GM18873 (cell line): ENCODE measurements around the gene ASB2.

Experiments
- ATAC-seq: cut with Tn5 transposase; IDR thresholded peaks from one replicate; pipeline ENCODE4 v1.9.1; 2021; ENCODE audit warnings: mild to moderate bottlenecking, moderate library complexity, moderate number of reproducible peaks; ENCODE audit not compliant: unreplicated experiment, low FRiP score

ASB2 gene

DNA sequence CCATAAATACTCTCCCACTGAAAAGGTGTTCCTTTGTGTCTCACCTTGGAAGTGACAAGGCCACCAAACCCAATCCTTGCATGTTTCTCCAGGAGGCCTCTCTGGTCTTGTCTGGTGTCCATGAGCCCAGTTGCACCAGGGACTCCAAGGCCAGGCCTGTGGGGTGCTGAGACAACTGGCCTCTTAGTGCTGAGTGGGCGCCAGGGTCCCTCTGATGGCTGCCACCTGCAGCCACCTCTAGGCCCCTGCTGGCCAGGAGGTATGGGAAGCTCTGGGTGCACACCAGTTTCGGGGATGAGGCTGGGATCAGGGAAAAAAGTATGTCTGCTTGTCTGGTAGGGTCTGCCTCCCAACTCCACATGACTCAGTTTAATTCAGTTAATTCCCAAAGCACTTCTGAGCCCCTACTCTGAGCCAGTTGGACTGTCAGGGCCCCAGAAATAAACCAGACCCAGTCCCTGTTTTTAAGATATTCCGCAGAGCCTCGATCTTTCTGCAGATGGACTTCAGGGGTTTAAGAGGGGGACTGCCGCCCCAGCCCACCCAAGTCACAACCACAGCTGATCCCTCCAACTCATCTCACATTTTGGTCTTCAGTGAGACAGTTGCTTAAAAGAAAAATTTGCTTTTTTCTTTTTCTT is 64.3 kb downstream of the ASB2 start:
- no peak for ATAC-seq

GRCh38 chr14:93909429-93910128 is 66.8 kb downstream of the ASB2 start:
- ATAC-seq = no peak

- ATAC-seq = no peak
Observed at GRCh38 chr14:93906341-93907329, 69.7 kb downstream of the ASB2 start.

GRCh38 chr14:93905623-93906022 is 70.7 kb downstream of the ASB2 start:
- no peak for ATAC-seq

GRCh38 chr14:93903342-93904184 is 72.8 kb downstream of the ASB2 start:
- no peak for ATAC-seq

DNA sequence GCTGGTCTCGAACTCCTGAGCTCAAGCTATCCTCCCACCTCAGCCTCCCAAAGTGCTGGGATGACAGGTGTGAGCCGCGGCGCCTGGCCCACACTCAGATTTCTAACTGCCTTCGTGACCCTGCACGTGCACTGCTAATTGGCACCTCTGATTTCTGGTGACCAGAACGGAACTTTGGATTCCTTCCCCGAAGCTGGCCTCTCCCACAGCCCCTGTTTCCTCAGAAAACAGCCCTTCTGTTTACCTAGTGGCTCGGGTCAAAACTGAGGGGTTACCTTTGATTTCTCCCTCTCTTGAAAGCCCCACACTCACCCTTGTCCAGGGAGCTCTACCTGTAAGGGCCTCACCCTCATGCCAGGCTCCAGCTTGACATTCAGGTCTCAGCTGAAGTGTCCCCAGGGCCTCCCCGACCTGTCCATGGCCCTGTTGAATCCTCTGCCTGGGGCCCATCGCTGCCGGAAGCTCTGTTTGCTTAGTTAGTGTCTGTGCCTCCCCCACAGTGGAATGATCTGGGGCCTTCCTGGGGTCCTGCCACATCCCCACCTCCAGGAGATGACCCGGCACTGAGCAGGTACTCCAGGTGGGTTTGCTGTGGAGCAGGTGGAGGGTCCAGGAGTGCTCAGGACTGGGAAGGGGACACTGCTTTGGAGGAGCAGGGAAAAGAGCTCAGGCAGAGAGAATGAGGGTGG is 73.6 kb downstream of the ASB2 start:
- no peak for ATAC-seq

DNA sequence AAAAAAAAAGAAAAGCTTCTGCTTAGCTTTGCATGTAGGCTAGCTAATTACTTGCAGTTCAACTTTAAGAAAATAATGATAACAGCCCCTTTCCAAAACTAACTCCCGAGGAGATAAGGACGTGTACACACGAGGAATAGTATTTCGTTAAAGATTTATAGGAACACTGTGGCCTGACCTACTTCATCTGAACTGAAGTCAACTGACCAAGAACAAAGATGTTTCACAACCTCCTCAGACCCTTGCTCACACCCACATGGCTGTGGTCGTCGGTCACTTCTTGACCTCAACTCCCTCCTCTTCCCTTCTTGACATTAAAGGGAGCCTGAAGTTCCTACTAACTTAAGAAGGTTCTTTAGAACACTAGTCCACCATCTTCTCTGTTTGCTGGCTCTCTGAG is 74.6 kb downstream of the ASB2 start:
- no peak for ATAC-seq

GRCh38 chr14:93898731-93899130 is 77.6 kb downstream of the ASB2 start:
- ATAC-seq = no peak

DNA sequence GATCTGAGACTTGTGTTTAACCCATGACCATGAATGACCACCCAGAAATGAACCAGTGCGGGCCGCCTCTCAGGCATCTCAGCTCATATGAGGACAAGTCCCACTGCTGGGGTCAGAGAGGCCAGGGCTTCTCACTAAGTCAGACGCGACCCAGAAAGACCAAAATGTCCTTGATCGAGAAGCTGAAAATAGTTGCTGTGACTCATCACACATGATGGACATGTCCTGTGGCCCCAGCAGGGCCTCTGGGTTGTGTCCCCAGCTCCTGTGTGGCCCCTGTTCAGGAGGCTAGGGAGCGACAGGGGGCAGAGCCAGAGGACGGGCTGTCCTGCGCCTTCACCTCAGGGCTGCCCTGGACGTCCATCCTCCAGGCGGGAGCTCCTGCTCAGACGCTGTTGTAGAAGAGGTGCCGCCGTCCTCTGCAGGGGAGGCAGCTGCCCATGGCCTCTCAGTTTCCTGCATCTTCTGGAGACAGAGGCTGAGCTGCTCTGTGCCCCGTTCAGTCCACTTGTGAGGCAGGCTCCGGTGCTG is 78.2 kb downstream of the ASB2 start:
- no peak for ATAC-seq

- ATAC-seq = no peak
Observed at GRCh38 chr14:93897476-93897845, 78.9 kb downstream of the ASB2 start.

GRCh38 chr14:93895023-93895604 is 81.3 kb downstream of the ASB2 start:
- ATAC-seq = no peak

- ATAC-seq = no peak
Observed at GRCh38 chr14:93893661-93894261, 82.6 kb downstream of the ASB2 start.

- ATAC-seq = no peak
Observed at GRCh38 chr14:93892923-93893558, 83.3 kb downstream of the ASB2 start.

DNA sequence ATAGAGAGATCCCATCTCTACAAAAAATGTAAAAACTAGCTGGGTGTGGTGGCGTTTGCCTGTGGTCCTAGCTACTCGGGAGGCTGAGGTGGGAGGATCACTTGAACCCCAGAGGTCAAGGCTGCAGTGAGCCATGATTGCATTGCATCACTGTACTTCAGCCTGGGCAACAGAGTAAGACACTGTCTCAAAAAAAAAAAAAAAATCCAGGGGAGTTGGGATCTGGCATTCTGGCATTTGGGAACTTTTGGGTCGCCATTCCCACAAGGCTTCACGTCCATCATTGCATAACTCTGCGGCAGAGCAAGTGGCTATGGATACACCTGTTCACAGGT is 83.9 kb downstream of the ASB2 start:
- no peak for ATAC-seq

GRCh38 chr14:93891756-93892504 is 84.4 kb downstream of the ASB2 start:
- ATAC-seq = no peak

DNA sequence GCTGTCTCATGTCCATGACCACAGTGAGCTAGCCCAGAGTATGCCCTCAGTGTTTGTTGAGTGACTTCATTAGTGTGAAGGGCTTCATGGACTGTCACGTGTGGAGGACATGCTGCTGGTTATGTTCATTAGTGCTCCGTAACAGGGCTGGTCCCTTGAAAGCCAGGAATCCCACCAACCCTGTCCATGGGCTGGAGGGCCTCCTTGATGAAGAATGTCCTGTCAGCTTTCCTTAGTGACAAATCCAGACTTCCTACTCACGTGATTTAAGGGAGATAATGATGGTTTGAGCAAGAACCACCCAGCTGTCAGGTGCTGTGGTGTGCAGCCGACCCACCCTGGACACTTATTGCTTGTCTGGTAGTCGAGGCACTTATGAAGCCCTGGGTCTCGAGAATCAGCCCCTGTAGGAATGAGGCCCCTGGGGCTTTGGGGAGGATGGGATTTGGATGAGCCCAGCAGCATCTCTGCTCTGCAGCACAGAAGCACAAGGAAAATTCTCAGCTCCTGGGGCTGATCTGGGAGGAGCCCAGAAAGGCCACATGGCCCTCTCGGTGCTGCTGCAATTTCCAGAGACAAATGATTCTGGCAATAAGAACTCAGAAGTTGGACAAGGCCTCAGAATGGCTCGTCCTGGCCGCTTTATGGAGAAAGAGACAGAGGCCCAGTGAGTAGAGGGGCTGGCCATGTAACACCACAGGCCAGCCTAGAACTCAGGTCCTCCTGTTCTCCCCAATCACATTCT is 86.5 kb downstream of the ASB2 start:
- ATAC-seq = no peak

GRCh38 chr14:93888995-93889394 is 87.4 kb downstream of the ASB2 start:
- ATAC-seq = no peak
